HEK293 (cell line): ENCODE results near the gene KIF5B.

Source experiments
- YY2 ChIP-seq: fragments of 450-650 bp; formaldehyde crosslinking; IDR thresholded peaks from 2 replicates; pipeline ENCODE4 v1.5.1; 2016; ENCODE audit warnings: missing biosample characterization, missing genetic modification characterization
- ZFP41 ChIP-seq: fragments of 450-650 bp; formaldehyde crosslinking; IDR thresholded peaks from 2 replicates; pipeline ENCODE4 v1.5.1; 2016; ENCODE audit warnings: missing biosample characterization, missing genetic modification characterization, borderline replicate concordance
- ZNF184 ChIP-seq: fragments of 450-650 bp; IDR thresholded peaks from 2 replicates; pipeline ENCODE4 v1.5.1; 2018; ENCODE audit warnings: missing biosample characterization, mild to moderate bottlenecking, missing genetic modification characterization
- TF ChIP-seq, protein P1 (sequence below): fragments of 450-650 bp; formaldehyde crosslinking; IDR thresholded peaks from 2 replicates; pipeline ENCODE4 v1.5.1; 2016; ENCODE audit warnings: missing biosample characterization, missing genetic modification characterization

DNA sequence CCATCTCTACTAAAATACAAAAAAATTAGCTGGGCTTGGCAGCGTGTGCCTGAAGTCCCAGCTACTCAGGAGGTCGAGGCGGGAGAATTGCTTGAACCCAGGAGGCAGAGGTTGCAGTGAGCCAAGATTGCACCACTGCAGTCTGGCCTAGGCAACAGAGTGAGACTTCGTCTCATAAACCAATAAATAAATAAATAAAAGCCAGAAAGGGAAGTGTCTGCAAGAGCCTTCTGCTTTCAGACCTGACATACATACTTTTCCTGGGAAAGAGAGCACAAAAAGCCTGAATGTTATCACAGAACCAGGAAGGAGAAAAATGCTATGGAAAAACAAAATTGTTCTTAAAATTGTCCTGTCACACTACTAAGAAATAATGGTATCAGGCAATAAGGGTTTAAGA is 4.1 kb upstream of the KIF5B start:
- TF ChIP-seq, protein P1, sequence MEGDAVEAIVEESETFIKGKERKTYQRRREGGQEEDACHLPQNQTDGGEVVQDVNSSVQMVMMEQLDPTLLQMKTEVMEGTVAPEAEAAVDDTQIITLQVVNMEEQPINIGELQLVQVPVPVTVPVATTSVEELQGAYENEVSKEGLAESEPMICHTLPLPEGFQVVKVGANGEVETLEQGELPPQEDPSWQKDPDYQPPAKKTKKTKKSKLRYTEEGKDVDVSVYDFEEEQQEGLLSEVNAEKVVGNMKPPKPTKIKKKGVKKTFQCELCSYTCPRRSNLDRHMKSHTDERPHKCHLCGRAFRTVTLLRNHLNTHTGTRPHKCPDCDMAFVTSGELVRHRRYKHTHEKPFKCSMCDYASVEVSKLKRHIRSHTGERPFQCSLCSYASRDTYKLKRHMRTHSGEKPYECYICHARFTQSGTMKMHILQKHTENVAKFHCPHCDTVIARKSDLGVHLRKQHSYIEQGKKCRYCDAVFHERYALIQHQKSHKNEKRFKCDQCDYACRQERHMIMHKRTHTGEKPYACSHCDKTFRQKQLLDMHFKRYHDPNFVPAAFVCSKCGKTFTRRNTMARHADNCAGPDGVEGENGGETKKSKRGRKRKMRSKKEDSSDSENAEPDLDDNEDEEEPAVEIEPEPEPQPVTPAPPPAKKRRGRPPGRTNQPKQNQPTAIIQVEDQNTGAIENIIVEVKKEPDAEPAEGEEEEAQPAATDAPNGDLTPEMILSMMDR (tag by site-specific recombination) = no peak
- TF ChIP-seq ZFP41 (tag by site-specific recombination) (no peak), ZNF184 (tag by site-specific recombination) (no peak), YY2 (tag by site-specific recombination) (no peak)
